Ascending aorta (tissue), 2 donors: ENCODE results near the gene MTPN. TPM values are rescaled to one million over a fixed set of nuclear protein-coding genes. Genes with fewer than 3 reads are reported as not detected.

Experiments used
- DNase-seq, 2 donors: peaks; one replicate each; pipeline ENCODE4 v3.0.0-alpha.2; 2019; ENCODE audit warnings: low spot score in 2 of 2
- H3K27ac ChIP-seq, 2 donors: fragments of 200-600 bp; sonication (generic); one replicate each; pipeline ENCODE4 v1.5.1; 2016 to 2017; ENCODE audit warnings: mild to moderate bottlenecking in 1 of 2
- H3K27me3 ChIP-seq: fragments of 200-600 bp; sonication (generic); one replicate; pipeline ENCODE4 v1.5.1; 2017
- H3K36me3 ChIP-seq, 2 donors: fragments of 200-600 bp; sonication (generic); one replicate each; pipeline ENCODE4 v1.5.1; 2016
- H3K4me1 ChIP-seq, 2 donors: fragments of 200-600 bp; sonication (generic); one replicate each; pipeline ENCODE4 v1.5.1; 2016 to 2017; ENCODE audit warnings: mild to moderate bottlenecking in 1 of 2
- H3K4me3 ChIP-seq, 2 donors: fragments of 200-600 bp; sonication (generic); one replicate each; pipeline ENCODE4 v1.5.1; 2016 to 2017; ENCODE audit warnings: mild to moderate bottlenecking in 1 of 2
- H3K9me3 ChIP-seq, 2 donors: fragments of 200-600 bp; sonication (generic); one replicate each; pipeline ENCODE4 v1.5.1; 2016
- intact Hi-C: fragments of 100-400 bp; cut with DNase I; formaldehyde crosslinking; loops from one replicate; pipeline ENCODE4 v1.15.1; 2023
- total RNA-seq: library from RNA; depleted of rRNA; stranded (reverse); fragments of >200 nt; gene quantifications from one replicate; pipeline ENCODE4 v1.1.0, GENCODE V29; 2016
- TF ChIP-seq, protein P1 (sequence below), 3 experiments: fragments of 200-600 bp in 2 of 3; fragments of 450-650 bp in 1 of 3; sonication (generic) in 2 of 3; IDR thresholded peaks; one replicate each; pipeline ENCODE4 v1.5.1; 2016 to 2019; ENCODE audit warnings: antibody characterized with exemption in 3 of 3, mild to moderate bottlenecking in 1 of 3, moderate library complexity in 1 of 3

The MTPN gene
- total RNA-seq, 1 donor from 2014 or later, result 43.5 TPM

- no peaks in the 10 kb centered on the region for H3K36me3 ChIP-seq
- DNase-seq, result no peak
- intact Hi-C loops, result no loop called here
- no peaks in the 10 kb centered on the region for H3K27me3 ChIP-seq
- no peak overlapping the region for H3K4me3 ChIP-seq
- no peaks in the 10 kb centered on the region for H3K4me1 ChIP-seq
- H3K27ac ChIP-seq, result no peak overlapping the region
- no peaks in the 10 kb centered on the region for H3K9me3 ChIP-seq
- TF ChIP-seq, protein P1, sequence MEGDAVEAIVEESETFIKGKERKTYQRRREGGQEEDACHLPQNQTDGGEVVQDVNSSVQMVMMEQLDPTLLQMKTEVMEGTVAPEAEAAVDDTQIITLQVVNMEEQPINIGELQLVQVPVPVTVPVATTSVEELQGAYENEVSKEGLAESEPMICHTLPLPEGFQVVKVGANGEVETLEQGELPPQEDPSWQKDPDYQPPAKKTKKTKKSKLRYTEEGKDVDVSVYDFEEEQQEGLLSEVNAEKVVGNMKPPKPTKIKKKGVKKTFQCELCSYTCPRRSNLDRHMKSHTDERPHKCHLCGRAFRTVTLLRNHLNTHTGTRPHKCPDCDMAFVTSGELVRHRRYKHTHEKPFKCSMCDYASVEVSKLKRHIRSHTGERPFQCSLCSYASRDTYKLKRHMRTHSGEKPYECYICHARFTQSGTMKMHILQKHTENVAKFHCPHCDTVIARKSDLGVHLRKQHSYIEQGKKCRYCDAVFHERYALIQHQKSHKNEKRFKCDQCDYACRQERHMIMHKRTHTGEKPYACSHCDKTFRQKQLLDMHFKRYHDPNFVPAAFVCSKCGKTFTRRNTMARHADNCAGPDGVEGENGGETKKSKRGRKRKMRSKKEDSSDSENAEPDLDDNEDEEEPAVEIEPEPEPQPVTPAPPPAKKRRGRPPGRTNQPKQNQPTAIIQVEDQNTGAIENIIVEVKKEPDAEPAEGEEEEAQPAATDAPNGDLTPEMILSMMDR (IDR thresholded peaks at IDR 0.05), result no peak
These were observed 17.5 kb upstream of the MTPN start for GRCh38 chr7:135994466-135995205.

- Histone ChIP-seq H3K4me1 (no peaks in the 10 kb centered on the region), H3K4me3 (no peak overlapping the region), H3K27me3 (no peaks in the 10 kb centered on the region), H3K9me3 (no peaks in the 10 kb centered on the region), H3K27ac (no peak overlapping the region), H3K36me3 (no peaks in the 10 kb centered on the region)
- intact Hi-C loops, result no loop called here
- DNase-seq, result no peak
- TF ChIP-seq, protein P1 (IDR thresholded peaks at IDR 0.05), result no peak
These were observed 16.8 kb upstream of the MTPN start for GRCh38 chr7:135993950-135994349.

DNA sequence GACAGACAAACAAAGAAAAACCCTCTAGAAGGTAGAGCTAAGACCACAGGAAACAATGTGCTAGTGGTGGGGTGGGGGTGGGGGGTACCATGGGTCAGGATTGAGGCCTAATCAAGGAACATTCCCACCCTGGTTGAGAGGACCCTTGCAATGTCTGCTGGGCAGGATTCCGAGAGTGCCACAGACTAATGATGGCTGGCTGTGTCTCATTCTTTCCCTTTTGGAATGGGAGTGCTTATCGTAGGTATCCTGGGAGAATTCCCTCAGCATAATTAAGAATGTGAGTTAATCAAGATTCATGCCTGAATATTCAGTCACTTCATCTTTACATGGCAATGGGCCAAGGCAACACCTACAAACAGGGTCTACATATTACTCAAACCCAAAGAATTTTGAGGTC, 14.7 kb upstream of the MTPN start:
- Histone ChIP-seq H3K9me3 (no peaks in the 10 kb centered on the region), H3K4me1 (no peaks in the 10 kb centered on the region), H3K27ac (no peak overlapping the region), H3K4me3 (no peak overlapping the region), H3K27me3 (no peaks in the 10 kb centered on the region), H3K36me3 (no peaks in the 10 kb centered on the region)
- TF ChIP-seq, protein P1 (IDR thresholded peaks at IDR 0.05), result no peak
- DNase-seq, result no peak
- intact Hi-C loops, result no loop called here

- TF ChIP-seq, protein P1 (IDR thresholded peaks at IDR 0.05), result no peak
- intact Hi-C loops, result no loop called here
- no peaks in the 10 kb centered on the region for H3K36me3 ChIP-seq
- H3K4me1 ChIP-seq, result no peaks in the 10 kb centered on the region
- H3K27ac ChIP-seq, result no peak overlapping the region
- H3K27me3 ChIP-seq, result no peaks in the 10 kb centered on the region
- no peak for DNase-seq
- no peak overlapping the region for H3K4me3 ChIP-seq
- H3K9me3 ChIP-seq, result no peaks in the 10 kb centered on the region
These were observed 14.2 kb upstream of the MTPN start for GRCh38 chr7:135991322-135991721.

GRCh38 chr7:135990258-135990657, 13.1 kb upstream of the MTPN start:
- Histone ChIP-seq H3K4me1 (no peaks in the 10 kb centered on the region), H3K9me3 (no peaks in the 10 kb centered on the region), H3K27me3 (no peaks in the 10 kb centered on the region), H3K36me3 (no peaks in the 10 kb centered on the region), H3K27ac (no peak overlapping the region), H3K4me3 (no peak overlapping the region)
- intact Hi-C loops, result no loop called here
- no peak for DNase-seq
- TF ChIP-seq, protein P1 (IDR thresholded peaks at IDR 0.05), result no peak
